Neural cell (in vitro differentiated cells): ENCODE data around the gene SNRPD2. TPM values are rescaled to one million over a fixed set of nuclear protein-coding genes. Genes with fewer than 3 reads are reported as not detected.
A peak's percentile ranks its signal among the peaks of the same experiment; 100 is the strongest.
"Not testable (repeated sequence)": the region's sequence is repeated elsewhere in the genome, so short reads cannot be mapped to it uniquely, and the experiment has no call there.

Experiments used
- H2AFZ ChIP-seq: fragments of 200-600, 300-800 bp; sonication (generic), shearing (Covaris generic); 2 replicates; pipeline ENCODE4 v1.6.0; 2014; ENCODE audit warnings: low read depth, mild to moderate bottlenecking, antibody characterized with exemption, low read length, moderate library complexity
- H3F3A ChIP-seq: fragments of 200-600 bp; shearing (Covaris generic); 2 replicates; pipeline ENCODE4 v1.6.1; 2016; ENCODE audit warnings: mild to moderate bottlenecking, moderate library complexity, mixed read lengths, antibody characterized with exemption, low read length; ENCODE audit not compliant: insufficient read depth, poor library complexity, severe bottlenecking
- H3K27ac ChIP-seq: fragments of 200-600, 300-800 bp; sonication (generic), shearing (Covaris generic); 2 replicates; pipeline ENCODE4 v1.5.1; 2014; ENCODE audit warnings: mild to moderate bottlenecking, low read length, moderate library complexity
- H3K27me3 ChIP-seq: fragments of 300-800, 200-600 bp; sonication (generic), shearing (Covaris generic); 2 replicates; pipeline ENCODE4 v1.6.0; 2014; ENCODE audit warnings: mild to moderate bottlenecking, low read depth, low read length, moderate library complexity; ENCODE audit not compliant: insufficient read depth
- H3K36me3 ChIP-seq: fragments of 300-800, 200-600 bp; sonication (generic), shearing (Covaris generic); 2 replicates; pipeline ENCODE4 v1.5.1; 2014; ENCODE audit warnings: mild to moderate bottlenecking, antibody characterized with exemption, low read length, moderate library complexity; ENCODE audit not compliant: insufficient read depth
- H3K4me2 ChIP-seq: fragments of 300-800, 200-600 bp; sonication (generic), shearing (Covaris generic); 2 replicates; pipeline ENCODE4 v1.6.0; 2014; ENCODE audit warnings: mild to moderate bottlenecking, low read length
- H3K4me3 ChIP-seq: fragments of 300-800, 200-600 bp; sonication (generic), shearing (Covaris generic); 2 replicates; pipeline ENCODE4 v1.5.1; 2014; ENCODE audit warnings: mild to moderate bottlenecking, low read length, moderate library complexity
- H3K79me2 ChIP-seq: fragments of 200-600 bp; shearing (Covaris generic); replicated peaks from 2 replicates; pipeline ENCODE4 v1.6.0; 2014; ENCODE audit warnings: mild to moderate bottlenecking, low read length, moderate library complexity; ENCODE audit not compliant: insufficient read depth
- H3K9ac ChIP-seq: fragments of 300-800, 200-600 bp; sonication (generic), shearing (Covaris generic); 2 replicates; pipeline ENCODE4 v1.6.1; 2016; ENCODE audit warnings: mild to moderate bottlenecking, low read length, mixed read lengths
- H3K9me2 ChIP-seq: fragments of 200-600 bp; shearing (Covaris generic); 2 replicates; pipeline ENCODE4 v1.6.1; 2016; ENCODE audit warnings: mild to moderate bottlenecking, low read length, mixed read lengths; ENCODE audit not compliant: insufficient read depth
- H3K9me3 ChIP-seq: fragments of 200-600, 300-800 bp; sonication (generic), shearing (Covaris generic); 2 replicates; pipeline ENCODE4 v1.6.1; 2016; ENCODE audit warnings: mild to moderate bottlenecking, mixed run types, low read length, moderate library complexity, mixed read lengths
- H4K20me1 ChIP-seq: fragments of 200-600 bp; shearing (Covaris generic); 2 replicates; pipeline ENCODE4 v1.6.1; 2016; ENCODE audit warnings: mild to moderate bottlenecking, mixed run types; ENCODE audit not compliant: insufficient read depth
- CTCF ChIP-seq: fragments of 450-650 bp; IDR thresholded peaks from 2 replicates; pipeline ENCODE4 v1.5.1; 2014; ENCODE audit warnings: antibody characterized with exemption, mild to moderate bottlenecking, moderate library complexity; ENCODE audit not compliant: poor library complexity, severe bottlenecking
- EP300 ChIP-seq: fragments of 450-650 bp; conservative IDR thresholded peaks from 2 replicates; pipeline ENCODE4 v1.6.1; 2014; ENCODE audit warnings: antibody characterized with exemption, mild to moderate bottlenecking, moderate library complexity; ENCODE audit not compliant: poor library complexity, severe bottlenecking
- EZH2 ChIP-seq: fragments of 200-600, 300-800 bp; shearing (Covaris generic), sonication (generic); IDR thresholded peaks from 2 replicates; pipeline ENCODE4 v1.6.1; 2014; ENCODE audit warnings: antibody characterized with exemption, low read length, borderline replicate concordance, mild to moderate bottlenecking; ENCODE audit not compliant: insufficient read depth, poor library complexity, severe bottlenecking
- MXI1 ChIP-seq: fragments of 450-650 bp; conservative IDR thresholded peaks from 2 replicates; pipeline ENCODE4 v1.6.1; 2014; ENCODE audit warnings: antibody characterized with exemption, mild to moderate bottlenecking; ENCODE audit not compliant: poor library complexity, severe bottlenecking
- POLR2AphosphoS5 ChIP-seq: IDR thresholded peaks from 2 replicates; pipeline ENCODE4 v1.6.1; 2012
- RAD21 ChIP-seq: fragments of 450-650 bp; conservative IDR thresholded peaks from 2 replicates; pipeline ENCODE4 v1.6.1; 2014; ENCODE audit warnings: antibody characterized with exemption, mild to moderate bottlenecking, moderate library complexity
- SMC3 ChIP-seq: fragments of 450-650 bp; conservative IDR thresholded peaks from 2 replicates; pipeline ENCODE4 v1.6.1; 2014; ENCODE audit warnings: antibody characterized with exemption, mild to moderate bottlenecking, moderate library complexity; ENCODE audit not compliant: poor library complexity
- TAF1 ChIP-seq: IDR thresholded peaks from 2 replicates; pipeline ENCODE4 v1.6.1; 2012; ENCODE audit warnings: low read depth
- polyA plus RNA-seq: library from polyadenylated mRNA; depleted of rRNA; stranded (reverse); fragments of >200 nt; gene quantifications from 2 replicates; pipeline ENCODE4 v1.2.3, GENCODE V29; 2014
- TF ChIP-seq, protein P1 (sequence below): IDR thresholded peaks from 2 replicates; pipeline ENCODE4 v1.6.1; 2012; ENCODE audit warnings: borderline replicate concordance

The SNRPD2 gene
- polyA plus RNA-seq, 1 donor from 2014 or later: 372 TPM

- Histone ChIP-seq H3K27me3 (no peaks in the 10 kb centered on the region), H3K4me2 (peak overlapping the region; percentile 84), H4K20me1 (no peaks in the 10 kb centered on the region), H3K36me3 (no peaks in the 10 kb centered on the region), H3K27ac (peak overlapping the region; percentile 79), H3K79me2 (peaks cover 26% of the 10 kb centered on the region), H3K9me2 (no peaks in the 10 kb centered on the region), H3K4me3 (peak overlapping the region; percentile 87), H3F3A (no peaks in the 10 kb centered on the region), H3K9ac (peak overlapping the region; percentile 93), H3K9me3 (no peaks in the 10 kb centered on the region), H2AFZ (peak overlapping the region; percentile 56)
- no peak for TF ChIP-seq TAF1
- no peak for TF ChIP-seq MXI1
Observed at GRCh38 chr19:45729800-45730290, 38.1 kb upstream of the SNRPD2 start.

- H3K36me3 ChIP-seq, H3K4me3 ChIP-seq, H3K9ac ChIP-seq, H3K27me3 ChIP-seq, H3K4me2 ChIP-seq, H2AFZ ChIP-seq, H3K9me2 ChIP-seq, H4K20me1 ChIP-seq, H3K27ac ChIP-seq, H3K9me3 ChIP-seq, H3F3A ChIP-seq: not testable (repeated sequence)
- peaks cover 26% of the 10 kb centered on the region for H3K79me2 ChIP-seq
Observed at GRCh38 chr19:45728683-45729082, 36.9 kb upstream of the SNRPD2 start.

DNA sequence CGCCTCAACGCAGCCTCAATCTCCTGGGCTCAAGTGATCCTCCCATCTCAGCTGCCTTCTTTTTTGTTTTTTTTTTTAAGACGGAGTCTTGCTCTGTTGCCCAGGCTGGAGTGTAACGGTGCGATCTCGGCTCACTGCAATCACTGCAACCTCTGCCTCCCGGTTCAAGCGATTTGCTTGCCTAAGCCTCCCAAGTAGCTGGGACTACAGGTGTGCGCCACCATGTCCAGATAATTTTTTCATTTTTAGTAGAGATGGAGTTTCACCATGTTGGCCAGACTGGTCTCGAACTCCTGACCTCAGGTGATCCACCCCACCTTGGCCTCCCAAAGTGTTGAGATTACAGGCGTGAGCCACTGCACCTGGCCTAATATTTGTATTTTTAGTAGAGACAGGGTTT, 28.3 kb upstream of the SNRPD2 start:
- not testable (repeated sequence) for H3K9me2 ChIP-seq, H3K4me2 ChIP-seq, H3K27me3 ChIP-seq, H3K36me3 ChIP-seq, H3K27ac ChIP-seq, H2AFZ ChIP-seq, H3K9ac ChIP-seq, H3K4me3 ChIP-seq, H4K20me1 ChIP-seq, H3K9me3 ChIP-seq, H3F3A ChIP-seq
- H3K79me2 ChIP-seq: peaks cover 33% of the 10 kb centered on the region

DNA sequence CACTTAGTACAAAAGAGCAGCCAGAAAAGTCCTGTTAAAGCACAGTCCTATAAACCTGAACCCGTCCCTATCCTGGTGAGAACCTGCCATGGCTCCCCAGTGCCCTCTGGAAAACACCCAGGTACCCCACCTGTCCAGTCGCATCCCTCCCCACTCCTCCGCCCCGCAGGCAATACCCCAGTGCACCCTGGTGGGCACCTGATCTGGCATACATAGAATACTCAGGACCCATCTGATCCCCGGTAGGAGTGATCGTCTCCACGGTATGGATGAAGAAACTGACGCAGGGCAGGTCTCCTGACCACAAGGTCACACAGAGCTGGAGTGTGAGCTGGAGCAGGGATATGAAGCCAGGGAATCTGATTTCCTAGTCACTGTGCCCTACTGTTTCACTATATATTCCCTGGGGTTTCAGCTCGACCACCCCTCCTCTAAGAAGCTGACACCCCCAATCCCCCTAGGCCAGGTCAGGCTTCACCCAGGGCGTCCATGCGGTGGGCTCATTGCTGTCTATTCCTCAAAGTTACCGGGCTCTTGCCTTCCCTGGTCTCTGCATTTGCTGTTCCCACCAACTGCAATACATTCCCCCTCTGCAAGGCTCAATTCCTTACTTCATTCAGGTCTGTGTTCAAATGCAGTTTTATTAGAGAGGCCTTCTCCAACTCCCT, 26.4 kb upstream of the SNRPD2 start:
- TF ChIP-seq CTCF: no peak
- no peak for TF ChIP-seq SMC3
- TF ChIP-seq RAD21: no peak
- TF ChIP-seq, protein P1, sequence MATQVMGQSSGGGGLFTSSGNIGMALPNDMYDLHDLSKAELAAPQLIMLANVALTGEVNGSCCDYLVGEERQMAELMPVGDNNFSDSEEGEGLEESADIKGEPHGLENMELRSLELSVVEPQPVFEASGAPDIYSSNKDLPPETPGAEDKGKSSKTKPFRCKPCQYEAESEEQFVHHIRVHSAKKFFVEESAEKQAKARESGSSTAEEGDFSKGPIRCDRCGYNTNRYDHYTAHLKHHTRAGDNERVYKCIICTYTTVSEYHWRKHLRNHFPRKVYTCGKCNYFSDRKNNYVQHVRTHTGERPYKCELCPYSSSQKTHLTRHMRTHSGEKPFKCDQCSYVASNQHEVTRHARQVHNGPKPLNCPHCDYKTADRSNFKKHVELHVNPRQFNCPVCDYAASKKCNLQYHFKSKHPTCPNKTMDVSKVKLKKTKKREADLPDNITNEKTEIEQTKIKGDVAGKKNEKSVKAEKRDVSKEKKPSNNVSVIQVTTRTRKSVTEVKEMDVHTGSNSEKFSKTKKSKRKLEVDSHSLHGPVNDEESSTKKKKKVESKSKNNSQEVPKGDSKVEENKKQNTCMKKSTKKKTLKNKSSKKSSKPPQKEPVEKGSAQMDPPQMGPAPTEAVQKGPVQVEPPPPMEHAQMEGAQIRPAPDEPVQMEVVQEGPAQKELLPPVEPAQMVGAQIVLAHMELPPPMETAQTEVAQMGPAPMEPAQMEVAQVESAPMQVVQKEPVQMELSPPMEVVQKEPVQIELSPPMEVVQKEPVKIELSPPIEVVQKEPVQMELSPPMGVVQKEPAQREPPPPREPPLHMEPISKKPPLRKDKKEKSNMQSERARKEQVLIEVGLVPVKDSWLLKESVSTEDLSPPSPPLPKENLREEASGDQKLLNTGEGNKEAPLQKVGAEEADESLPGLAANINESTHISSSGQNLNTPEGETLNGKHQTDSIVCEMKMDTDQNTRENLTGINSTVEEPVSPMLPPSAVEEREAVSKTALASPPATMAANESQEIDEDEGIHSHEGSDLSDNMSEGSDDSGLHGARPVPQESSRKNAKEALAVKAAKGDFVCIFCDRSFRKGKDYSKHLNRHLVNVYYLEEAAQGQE: no peak
- TF ChIP-seq MXI1: no peak
- TF ChIP-seq EZH2: no peak
- TF ChIP-seq EP300: no peak
- no peak for TF ChIP-seq TAF1
- no peak for TF ChIP-seq POLR2AphosphoS5
- Histone ChIP-seq H3K9me2 (no peaks in the 10 kb centered on the region), H3F3A (no peaks in the 10 kb centered on the region), H3K4me2 (peak overlapping the region; percentile 57), H3K36me3 (no peaks in the 10 kb centered on the region), H2AFZ (peak overlapping the region; percentile 36), H3K4me3 (peak overlapping the region; percentile 83), H4K20me1 (no peaks in the 10 kb centered on the region), H3K27ac (peak overlapping the region; percentile 99), H3K27me3 (no peaks in the 10 kb centered on the region), H3K9me3 (no peaks in the 10 kb centered on the region), H3K79me2 (peaks cover 37% of the 10 kb centered on the region), H3K9ac (peak overlapping the region; percentile 99)
